SK-N-SH (cell line): ENCODE measurements around the gene EFNA3. TPM values are rescaled to one million over a fixed set of nuclear protein-coding genes. Genes with fewer than 3 reads are reported as not detected.

Experiments
- CTCF ChIA-PET: fragments of 300-600, 350-600 bp; formaldehyde crosslinking; extraction: SDS; loops from one replicate; lab custom pipeline; 2021; lab: Yijun Ruan, JAX
- POLR2A ChIA-PET: fragments of 350-600 bp; sonication (Branson Sonifier 250); formaldehyde crosslinking; extraction: SDS; loops from one replicate; lab custom pipeline; 2020; ENCODE audit warnings: antibody characterized with exemption, inconsistent platforms; lab: Yijun Ruan, JAX
- DNase-seq: peaks from one replicate; pipeline ENCODE4 v3.0.0; 2012
- H2AFZ ChIP-seq: fragments of 200-600 bp; sonication (generic); 2 replicates; pipeline ENCODE4 v1.8.1; 2016; ENCODE audit warnings: antibody characterized with exemption, mild to moderate bottlenecking, low read depth
- H3F3A ChIP-seq: fragments of 200-600 bp; sonication (generic); replicated peaks from 2 replicates; pipeline ENCODE3; 2016; ENCODE audit warnings: antibody characterized with exemption, mild to moderate bottlenecking; ENCODE audit not compliant: insufficient read depth
- H3K27ac ChIP-seq, 2 experiments: fragments of 200-500 bp in 1 of 2; fragments of 200-600 bp in 1 of 2; sonication (Bioruptor generic) in 1 of 2; sonication (generic), shearing (Covaris generic) in 1 of 2; 2 replicates each; pipeline versions ENCODE4 v1.5.1 to v1.6.1; 2014 to 2016; ENCODE audit warnings: low read depth in 2 of 2, inconsistent platforms in 1 of 2, low read length in 1 of 2, mild to moderate bottlenecking in 1 of 2, mixed read lengths in 1 of 2
- H3K27me3 ChIP-seq: fragments of 200-600 bp; sonication (generic), shearing (Covaris generic); 2 replicates; pipeline ENCODE4 v1.6.1; 2016; ENCODE audit warnings: mixed run types; ENCODE audit not compliant: insufficient read depth
- H3K36me3 ChIP-seq, 2 experiments: fragments of 200-500 bp in 1 of 2; fragments of 200-600 bp in 1 of 2; sonication (Bioruptor generic) in 1 of 2; sonication (generic) in 1 of 2; replicated peaks in 1 of 2; 2 replicates each; pipeline versions ENCODE3 to v1.5.1; 2014 to 2016; ENCODE audit warnings: low read length in 1 of 2, mild to moderate bottlenecking in 1 of 2; ENCODE audit not compliant: insufficient read depth in 2 of 2, control insufficient read depth in 1 of 2
- H3K4me1 ChIP-seq, 2 experiments: fragments of 200-500 bp in 1 of 2; fragments of 200-600 bp in 1 of 2; sonication (Bioruptor generic) in 1 of 2; sonication (generic), shearing (Covaris generic) in 1 of 2; 2 replicates each; pipeline versions ENCODE4 v1.5.1 to v1.6.1; 2014 to 2016; ENCODE audit warnings: low read depth in 1 of 2, low read length in 1 of 2, mixed run types in 1 of 2; ENCODE audit not compliant: insufficient read depth in 2 of 2, control insufficient read depth in 1 of 2
- H3K4me2 ChIP-seq: fragments of 200-600 bp; sonication (generic), shearing (Covaris generic); 2 replicates; pipeline ENCODE4 v1.6.1; 2017; ENCODE audit warnings: mixed run types
- H3K4me3 ChIP-seq, 2 experiments: fragments of 200-500 bp in 1 of 2; fragments of 200-600 bp in 1 of 2; sonication (Bioruptor generic) in 1 of 2; sonication (generic), shearing (Covaris generic) in 1 of 2; 2 replicates each; pipeline versions ENCODE4 v1.5.1 to v1.8.1; 2014 to 2016; ENCODE audit warnings: low read depth in 2 of 2, inconsistent platforms in 1 of 2, low read length in 1 of 2, mild to moderate bottlenecking in 1 of 2, mixed read lengths in 1 of 2, moderate library complexity in 1 of 2
- H3K79me2 ChIP-seq: fragments of 200-600 bp; sonication (generic); 2 replicates; pipeline ENCODE4 v1.8.1; 2017; ENCODE audit warnings: mild to moderate bottlenecking; ENCODE audit not compliant: insufficient read depth
- H3K9ac ChIP-seq: fragments of 200-600 bp; sonication (generic); 2 replicates; pipeline ENCODE4 v1.6.1; 2017; ENCODE audit warnings: mixed run types
- H3K9me2 ChIP-seq: fragments of 200-600 bp; sonication (generic); 2 replicates; pipeline ENCODE4 v1.6.1; 2017; ENCODE audit warnings: mixed run types
- H3K9me3 ChIP-seq: fragments of 200-600 bp; sonication (generic); 2 replicates; pipeline ENCODE4 v1.6.1; 2017; ENCODE audit warnings: mixed run types, mild to moderate bottlenecking, moderate library complexity
- H4K20me1 ChIP-seq: fragments of 200-600 bp; sonication (generic); 2 replicates; pipeline ENCODE4 v1.6.1; 2017; ENCODE audit warnings: mild to moderate bottlenecking, mixed run types; ENCODE audit not compliant: insufficient read depth
- CHD2 ChIP-seq: fragments of 150-350 bp; IDR thresholded peaks from 2 replicates; pipeline ENCODE4 v1.6.1; 2018; ENCODE audit warnings: low read length; ENCODE audit not compliant: partially characterized antibody
- ELF1 ChIP-seq: IDR thresholded peaks from 2 replicates; pipeline ENCODE4 v1.4.0; 2012
- EP300 ChIP-seq, 2 experiments: IDR thresholded peaks; 2 replicates each; pipeline versions ENCODE4 v1.4.0 to v1.6.1; 2012; ENCODE audit warnings: borderline replicate concordance in 1 of 2, low read depth in 1 of 2, low read length in 1 of 2
- EZH2phosphoT487 ChIP-seq: fragments of 200-600 bp; sonication (generic); IDR thresholded peaks from 2 replicates; pipeline ENCODE4 v1.6.1; 2017; ENCODE audit warnings: low read depth, mixed run types, mild to moderate bottlenecking, antibody characterized with exemption, moderate library complexity, borderline replicate concordance
- FOXM1 ChIP-seq: IDR thresholded peaks from 2 replicates; pipeline ENCODE4 v1.4.0; 2012; ENCODE audit warnings: low read depth, mild to moderate bottlenecking
- MAX ChIP-seq: IDR thresholded peaks from 2 replicates; pipeline ENCODE4 v1.4.0; 2012; ENCODE audit warnings: low read depth
- MEF2A ChIP-seq: IDR thresholded peaks from 2 replicates; pipeline ENCODE4 v1.4.0; 2012; ENCODE audit warnings: low read depth, borderline replicate concordance
- NFIC ChIP-seq: IDR thresholded peaks from 2 replicates; pipeline ENCODE4 v1.4.0; 2012; ENCODE audit warnings: borderline replicate concordance
- NRF1 ChIP-seq: IDR thresholded peaks from 2 replicates; pipeline ENCODE4 v1.6.1; 2012; ENCODE audit warnings: low read depth, mild to moderate bottlenecking, low read length
- RAD21 ChIP-seq: IDR thresholded peaks from 2 replicates; pipeline ENCODE4 v1.6.1; 2012; ENCODE audit warnings: mild to moderate bottlenecking, low read length
- RCOR1 ChIP-seq: fragments of 150-350 bp; IDR thresholded peaks from 2 replicates; pipeline ENCODE4 v1.6.1; 2017; ENCODE audit warnings: antibody characterized with exemption, low read length
- RFX5 ChIP-seq: IDR thresholded peaks from 2 replicates; pipeline ENCODE4 v1.6.1; 2012; ENCODE audit warnings: mild to moderate bottlenecking, improper control_type of control experiment, low read length
- RXRA ChIP-seq: IDR thresholded peaks from 2 replicates; pipeline ENCODE4 v1.4.0; 2012; ENCODE audit warnings: low read depth, mild to moderate bottlenecking, borderline replicate concordance
- SIN3A ChIP-seq: IDR thresholded peaks from 2 replicates; pipeline ENCODE4 v1.6.1; 2012; ENCODE audit warnings: low read depth, mild to moderate bottlenecking, low read length, moderate library complexity, borderline replicate concordance
- SMC3 ChIP-seq: IDR thresholded peaks from 2 replicates; pipeline ENCODE4 v1.6.1; 2012; ENCODE audit warnings: low read depth, low read length, improper control_type of control experiment
- TAF1 ChIP-seq: IDR thresholded peaks from 2 replicates; pipeline ENCODE4 v1.6.1; 2012; ENCODE audit warnings: low read depth, mild to moderate bottlenecking, low read length, moderate library complexity, borderline replicate concordance
- TCF12 ChIP-seq: IDR thresholded peaks from 2 replicates; pipeline ENCODE4 v1.4.0; 2012
- TEAD4 ChIP-seq: IDR thresholded peaks from 2 replicates; pipeline ENCODE4 v1.4.0; 2012; ENCODE audit warnings: mild to moderate bottlenecking, borderline replicate concordance; ENCODE audit not compliant: insufficient read depth
- USF1 ChIP-seq: IDR thresholded peaks from 2 replicates; pipeline ENCODE4 v1.4.0; 2012; ENCODE audit warnings: low read depth, borderline replicate concordance
- ZBTB33 ChIP-seq: IDR thresholded peaks from 2 replicates; pipeline ENCODE4 v1.4.0; 2012; ENCODE audit warnings: low read depth, borderline replicate concordance
- WGBS: methylation state at CpG from one replicate; pipeline ENCODE4 v1.1.6; 2017; ENCODE audit warnings: low lambda C conversion rate; 5-methylcytosine and 5-hydroxymethylcytosine counted together
- polyA plus RNA-seq, 3 experiments: library from polyadenylated mRNA; depleted of rRNA; stranded (reverse); fragments of >200 nt; gene quantifications; 2 replicates each; pipeline ENCODE4 v1.2.3, GENCODE V29; 2012
- TF ChIP-seq, protein P1 (sequence below): IDR thresholded peaks from 2 replicates; pipeline ENCODE4; 2012

The EFNA3 gene
- polyA plus RNA-seq, 1 of the 3 experiments (the other 2 are of a cell fraction): 6.0 TPM

DNA sequence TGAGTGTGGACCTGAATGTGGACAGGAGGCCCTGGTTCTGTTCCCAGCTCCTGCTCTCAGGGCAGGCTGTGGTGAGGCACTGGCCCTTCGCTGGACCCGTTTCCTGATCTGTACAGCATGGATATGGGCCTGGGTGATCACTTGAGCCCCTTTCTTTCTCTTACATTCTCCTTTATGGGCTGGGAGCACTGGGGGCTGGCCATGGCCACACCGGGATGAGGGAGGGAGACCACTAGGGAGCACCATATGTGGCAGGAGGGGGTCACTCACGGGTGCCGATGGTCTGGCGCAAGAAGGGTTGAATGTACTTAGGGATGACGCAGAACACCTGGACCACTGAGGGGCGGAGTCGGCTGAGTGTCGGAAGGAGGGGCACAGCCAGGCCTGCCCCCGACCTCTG, 47.7 kb upstream of the EFNA3 start:
- Histone ChIP-seq H3K27ac (no peak overlapping the region), H3K9ac (no peak overlapping the region), H3K79me2 (no peaks in the 10 kb centered on the region), H4K20me1 (no peaks in the 10 kb centered on the region), H3K4me3 (no peak overlapping the region), H3K36me3 (no peaks in the 10 kb centered on the region), H3K9me3 (no peaks in the 10 kb centered on the region), H3K27me3 (no peaks in the 10 kb centered on the region), H2AFZ (no peak overlapping the region), H3K9me2 (no peaks in the 10 kb centered on the region), H3F3A (no peaks in the 10 kb centered on the region), H3K4me1 (no peaks in the 10 kb centered on the region), H3K4me2 (no peak overlapping the region)
- CTCF ChIA-PET: interaction anchor here (0.9 to 26.0 kb wide), 5 partner anchors 13 to 37 kb away, joined by 3 to 573 read pairs (median 12); partner anchors contain the start of genes EFNA3 and EFNA4
- no peak for TF ChIP-seq USF1
- TF ChIP-seq TEAD4: no peak
- no peak for TF ChIP-seq RFX5
- no peak for TF ChIP-seq MEF2A
- TF ChIP-seq RAD21: no peak
- no peak for TF ChIP-seq CHD2
- WGBS: 70% methylated on average over 7 of the region's 11 CpGs
- no peak for DNase-seq
- POLR2A ChIA-PET: no interaction called here

DNA sequence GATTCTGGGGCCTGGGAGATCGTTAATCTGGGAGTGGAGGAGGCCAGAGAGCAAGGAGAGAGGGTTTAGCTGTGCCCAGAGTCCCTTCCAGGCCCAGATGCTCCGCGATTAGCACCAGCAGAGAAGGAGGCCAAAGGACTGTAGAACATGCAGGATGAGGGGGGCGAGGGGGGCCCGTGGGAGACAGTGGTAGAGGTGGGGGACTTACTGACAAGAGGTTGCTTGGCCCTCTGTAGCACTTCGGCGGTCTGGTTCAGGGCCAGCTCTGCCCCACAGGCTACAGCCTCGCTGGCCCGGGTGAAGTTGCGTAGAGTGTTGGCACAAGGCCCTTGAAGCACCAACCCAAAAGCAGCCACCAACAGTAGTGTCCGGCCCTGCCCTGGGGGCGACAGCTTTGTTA, 45.8 kb upstream of the EFNA3 start:
- no peaks in the 10 kb centered on the region for H3K36me3 ChIP-seq
- H3K27ac ChIP-seq: no peak overlapping the region
- ChIA-PET POLR2A (interaction anchor here (0.6 kb wide), 1 partner anchor 1229 kb away, joined by 3 read pairs; no protein-coding TSS in a partner anchor), CTCF (interaction anchor here (0.9 to 26.0 kb wide), 6 partner anchors 11 to 59 kb away, joined by 3 to 573 read pairs (median 10); partner anchors contain the start of genes EFNA3 and EFNA4)
- H3K4me2 ChIP-seq: no peak overlapping the region
- H3K9ac ChIP-seq: no peak overlapping the region
- no peaks in the 10 kb centered on the region for H3K9me3 ChIP-seq
- no peak for DNase-seq
- no peak for TF ChIP-seq ELF1
- no peak for TF ChIP-seq MAX
- TF ChIP-seq EZH2phosphoT487: no peak
- TF ChIP-seq SMC3: no peak
- TF ChIP-seq NRF1: no peak
- no peak for TF ChIP-seq CHD2
- TF ChIP-seq RXRA: no peak
- no peak for TF ChIP-seq EP300 (IDR thresholded peaks at IDR 0.05; ENCODE audit: borderline replicate concordance in 1 of 2, low read depth in 1 of 2, low read length in 1 of 2)
- no peak for TF ChIP-seq TCF12
- TF ChIP-seq RAD21: no peak
- TF ChIP-seq RCOR1: no peak
- no peak for TF ChIP-seq ZBTB33
- TF ChIP-seq NFIC: no peak
- no peak for TF ChIP-seq TEAD4
- TF ChIP-seq, protein P1, sequence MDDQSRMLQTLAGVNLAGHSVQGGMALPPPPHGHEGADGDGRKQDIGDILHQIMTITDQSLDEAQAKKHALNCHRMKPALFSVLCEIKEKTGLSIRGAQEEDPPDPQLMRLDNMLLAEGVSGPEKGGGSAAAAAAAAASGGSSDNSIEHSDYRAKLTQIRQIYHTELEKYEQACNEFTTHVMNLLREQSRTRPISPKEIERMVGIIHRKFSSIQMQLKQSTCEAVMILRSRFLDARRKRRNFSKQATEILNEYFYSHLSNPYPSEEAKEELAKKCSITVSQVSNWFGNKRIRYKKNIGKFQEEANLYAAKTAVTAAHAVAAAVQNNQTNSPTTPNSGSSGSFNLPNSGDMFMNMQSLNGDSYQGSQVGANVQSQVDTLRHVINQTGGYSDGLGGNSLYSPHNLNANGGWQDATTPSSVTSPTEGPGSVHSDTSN: no peak
- TF ChIP-seq TAF1: no peak
- no peak for TF ChIP-seq USF1
- no peak for TF ChIP-seq SIN3A
- no peak for TF ChIP-seq RFX5
- no peak for TF ChIP-seq FOXM1
- H3K79me2 ChIP-seq: no peaks in the 10 kb centered on the region
- H3K9me2 ChIP-seq: no peaks in the 10 kb centered on the region
- H3K27me3 ChIP-seq: no peaks in the 10 kb centered on the region
- no peak overlapping the region for H2AFZ ChIP-seq
- no peaks in the 10 kb centered on the region for H3F3A ChIP-seq
- H3K4me3 ChIP-seq: no peak overlapping the region
- H4K20me1 ChIP-seq: no peaks in the 10 kb centered on the region
- no peaks in the 10 kb centered on the region for H3K4me1 ChIP-seq
- 70% methylated on average over 8 of the region's 12 CpGs for WGBS
